Stimulated activated CD8-positive, alpha-beta memory T cell treated with anti-CD3 and anti-CD28 coated beads, Interleukin-7, amount 100 ng/mL, for 4 hours (primary cell): Measurements from ENCODE around the gene TNK2.
"Not testable (repeated sequence)": the region's sequence is repeated elsewhere in the genome, so short reads cannot be mapped to it uniquely, and the experiment has no call there.

ENCODE experiments used
- DNase-seq, 2 donors: peaks; one replicate each; pipeline ENCODE4 v3.0.0-alpha.2; 2020; ENCODE audit warnings: low read depth in 2 of 2

Gene TNK2

GRCh38 chr3:195885036-195885891, 23.1 kb downstream of the TNK2 start:
- no peak for DNase-seq

- DNase-seq = no peak
Measured at GRCh38 chr3:195884691-195885035, 23.7 kb downstream of the TNK2 start.

- DNase-seq = no peak
Measured at GRCh38 chr3:195883801-195884200, 24.6 kb downstream of the TNK2 start.

DNA sequence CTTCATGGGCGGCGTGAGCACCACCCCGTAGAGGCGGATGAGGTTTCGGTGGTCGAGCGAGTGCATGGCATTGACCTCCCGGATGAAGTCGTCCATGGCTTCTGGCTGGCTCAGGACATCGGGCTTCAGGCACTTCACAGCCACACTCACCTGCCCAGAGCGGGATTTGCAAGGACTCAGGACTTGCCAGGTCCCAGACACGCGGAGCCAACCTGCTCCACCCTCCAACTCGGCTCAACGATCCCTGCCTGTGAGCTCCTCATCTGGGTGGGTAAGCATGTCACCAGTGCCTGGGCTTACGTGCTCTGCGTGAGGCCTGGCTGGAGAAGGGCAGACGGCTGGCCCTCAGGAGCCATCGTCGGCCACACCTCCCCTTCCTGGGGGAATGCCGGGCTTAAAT, 25.2 kb downstream of the TNK2 start:
- DNase-seq = no peak

GRCh38 chr3:195882002-195882441, 26.3 kb downstream of the TNK2 start:
- no peak for DNase-seq

- no peak for DNase-seq
Measured at GRCh38 chr3:195881276-195881988, 26.9 kb downstream of the TNK2 start.

- DNase-seq = no peak
Measured at GRCh38 chr3:195880037-195880431, 28.3 kb downstream of the TNK2 start.

- no peak for DNase-seq
Measured at GRCh38 chr3:195879416-195880036, 28.8 kb downstream of the TNK2 start.

- DNase-seq = no peak
Measured at GRCh38 chr3:195878424-195879274, 29.7 kb downstream of the TNK2 start.

GRCh38 chr3:195877767-195878423, 30.5 kb downstream of the TNK2 start:
- no peak for DNase-seq

GRCh38 chr3:195877136-195877715, 31.1 kb downstream of the TNK2 start:
- no peak for DNase-seq

- no peak for DNase-seq
Measured at GRCh38 chr3:195876297-195877064, 31.9 kb downstream of the TNK2 start.

- no peak for DNase-seq
Measured at GRCh38 chr3:195875482-195876236, 32.7 kb downstream of the TNK2 start.

- DNase-seq = no peak
Measured at GRCh38 chr3:195873971-195874370, 34.4 kb downstream of the TNK2 start.

- DNase-seq = no peak
Measured at GRCh38 chr3:195873281-195873887, 35.0 kb downstream of the TNK2 start.

GRCh38 chr3:195872800-195873199, 35.6 kb downstream of the TNK2 start:
- DNase-seq = no peak

GRCh38 chr3:195872097-195872496, 36.3 kb downstream of the TNK2 start:
- DNase-seq = no peak

- not testable (repeated sequence) for DNase-seq
Measured at GRCh38 chr3:195871686-195872085, 36.7 kb downstream of the TNK2 start.

- DNase-seq = no peak
Measured at GRCh38 chr3:195870937-195871336, 37.4 kb downstream of the TNK2 start.
